T-helper 9 cell (primary cell): ENCODE results near the gene ZNF529.
"Not testable (repeated sequence)": the region's sequence is repeated elsewhere in the genome, so short reads cannot be mapped to it uniquely, and the experiment has no call there.

Experiments used
- DNase-seq: peaks from one replicate; pipeline ENCODE4 v3.0.0-alpha.2; 2020
- total RNA-seq, 2 donors: gene quantifications; one replicate each; lab custom pipeline; 2026; lab: John Stamatoyannopoulos, UW

Gene ZNF529
- 47.7 to 51.4 reads per million in 2 donors for total RNA-seq

- peak; percentile 73 for DNase-seq
Measured at GRCh38 chr19:36573020-36573894, at the start of gene ZNF529. TSS of gene ZNF529 (minus strand) at chr19:36573292. CDS start at chr19:36572346, 946 bp downstream.

DNA sequence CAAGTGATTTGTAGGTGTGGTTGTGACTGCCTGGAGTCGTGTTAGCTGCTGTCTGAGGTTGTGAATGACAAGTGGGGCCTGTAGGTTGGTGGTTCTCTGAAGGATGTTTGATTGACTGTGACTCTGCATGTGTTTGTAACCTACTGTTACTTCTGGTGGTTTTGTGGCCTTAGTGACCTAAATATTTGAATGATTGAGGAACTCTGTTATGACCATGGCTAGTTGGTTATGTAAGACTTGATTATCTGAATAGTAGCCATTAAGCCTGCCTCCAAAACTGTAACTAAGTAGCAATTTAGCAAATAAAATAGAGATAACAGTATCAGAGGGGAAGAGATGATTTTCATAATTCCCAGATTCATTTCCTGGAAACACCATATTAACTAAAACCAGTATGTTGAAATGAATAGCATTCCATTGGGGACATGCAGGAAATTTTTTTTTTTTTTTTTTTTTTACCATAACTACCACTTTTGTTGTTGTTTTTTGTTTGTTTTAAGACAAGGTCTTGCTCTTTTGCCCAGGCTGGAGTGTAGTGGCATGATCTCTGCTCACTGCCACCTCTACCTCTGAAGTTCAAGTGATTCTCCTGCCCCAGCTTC is 32.9 kb upstream of the ZNF529 start:
- DNase-seq: no peak

- peak; percentile 72 for DNase-seq
Measured at GRCh38 chr19:36605101-36605876, 32.2 kb upstream of the ZNF529 start, which contains the start of gene ZNF382. TSS of gene ZNF382 (plus strand) at chr19:36605313. CDS start at chr19:36609915, 4,602 bp downstream.

DNA sequence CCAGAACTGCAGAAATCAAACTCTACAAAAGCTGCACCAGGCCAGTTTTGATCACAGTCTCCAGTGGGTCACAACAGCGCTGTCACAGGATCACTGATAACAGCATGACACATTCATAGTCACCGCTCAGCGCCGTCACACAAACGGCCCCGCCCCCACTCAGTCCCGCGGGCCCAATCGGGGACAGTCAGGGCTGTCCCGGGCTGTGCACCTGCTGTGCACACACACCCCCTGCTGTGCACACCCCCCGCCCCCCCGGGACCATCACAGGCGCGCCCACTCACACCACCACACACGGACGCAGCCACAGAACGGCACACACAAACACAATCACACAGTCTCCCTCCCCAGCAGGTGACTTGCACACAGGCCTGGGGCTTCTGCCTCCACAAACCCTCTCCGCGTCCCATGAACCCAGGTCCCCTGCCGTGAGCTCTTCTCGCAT is 31.6 kb upstream of the ZNF529 start:
- DNase-seq: peak; percentile 78

- not testable (repeated sequence) for DNase-seq
Measured at GRCh38 chr19:36602681-36603080, 29.6 kb upstream of the ZNF529 start.

- DNase-seq: no peak
Measured at GRCh38 chr19:36579255-36579654, 6.2 kb upstream of the ZNF529 start.

- DNase-seq: no peak
Measured at GRCh38 chr19:36577271-36577996, 4.3 kb upstream of the ZNF529 start.

DNA sequence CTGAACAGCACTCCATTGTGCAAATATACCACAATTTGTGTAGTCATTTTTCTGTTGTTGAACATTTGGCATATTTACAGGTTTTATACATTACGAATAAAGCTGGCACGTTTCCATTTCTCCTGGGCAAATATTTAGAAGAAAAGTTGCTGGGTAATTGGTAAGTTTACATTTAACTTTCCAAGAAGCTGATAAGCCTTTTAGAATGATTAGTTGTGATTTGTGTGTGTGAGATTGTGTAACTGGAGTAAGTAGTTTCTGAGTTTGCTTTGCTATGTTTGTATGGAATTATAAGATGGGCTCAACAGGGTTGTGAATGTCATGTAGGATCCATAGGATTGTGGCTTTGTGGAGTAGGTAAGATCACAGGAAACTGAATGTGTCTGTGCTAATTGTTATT is 1.6 kb upstream of the ZNF529 start:
- DNase-seq: no peak

GRCh38 chr19:36573895-36574720 is 1.0 kb upstream of the ZNF529 start:
- DNase-seq: no peak

GRCh38 chr19:36572593-36573019 is 486 bp downstream of the ZNF529 start:
- no peak for DNase-seq

DNA sequence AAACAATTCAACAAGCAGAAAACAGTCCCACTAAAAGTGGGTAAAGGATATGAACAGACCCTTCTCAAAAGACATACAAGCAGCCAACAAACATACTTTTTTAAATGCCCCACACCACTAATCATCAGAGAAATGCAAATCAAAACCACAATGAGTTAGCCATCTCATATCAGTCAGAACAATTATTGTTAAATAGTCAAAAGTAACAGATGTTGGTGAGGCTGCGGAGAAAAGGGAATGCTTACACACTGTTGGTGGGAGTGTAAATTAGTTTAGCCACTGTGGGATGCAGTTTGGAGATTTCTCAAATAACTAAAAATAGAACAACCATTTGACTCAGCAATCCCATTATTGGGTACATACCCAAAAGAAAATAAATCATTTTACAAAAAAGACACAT is 8.7 kb downstream of the ZNF529 start:
- DNase-seq: no peak

DNA sequence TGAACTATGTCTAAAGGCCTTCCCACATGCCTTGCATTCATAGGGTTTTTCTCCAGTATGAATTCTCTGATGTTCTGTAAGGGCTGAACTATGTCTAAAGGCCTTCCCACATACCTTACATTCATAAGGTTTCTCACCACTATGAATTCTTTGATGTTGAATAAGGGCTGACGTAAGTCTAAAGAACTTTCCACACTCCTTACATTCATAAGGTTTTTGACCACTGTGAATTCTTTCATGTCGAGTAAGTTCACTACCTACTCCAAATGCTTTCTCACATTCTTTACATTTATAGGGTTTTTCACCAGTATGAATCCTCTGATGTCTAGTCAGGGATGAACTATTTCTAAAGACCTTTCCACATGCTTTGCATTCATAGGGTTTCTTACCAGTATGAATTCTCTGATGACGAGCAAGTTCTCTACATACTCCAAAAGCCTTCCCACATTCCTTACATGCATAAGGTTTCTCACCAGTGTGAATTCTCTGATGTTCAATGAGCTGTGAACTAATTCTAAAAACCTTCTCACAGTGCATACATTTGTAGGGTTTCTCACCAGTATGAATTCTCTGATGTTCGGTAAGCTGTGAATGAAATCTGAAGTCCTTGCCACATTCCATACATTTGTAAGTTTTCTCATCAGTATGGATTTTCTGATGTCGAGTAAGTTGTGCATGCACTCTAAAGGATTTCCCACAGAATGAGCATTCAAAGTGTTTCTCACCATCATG is 25.9 kb downstream of the ZNF529 start:
- DNase-seq: no peak

DNA sequence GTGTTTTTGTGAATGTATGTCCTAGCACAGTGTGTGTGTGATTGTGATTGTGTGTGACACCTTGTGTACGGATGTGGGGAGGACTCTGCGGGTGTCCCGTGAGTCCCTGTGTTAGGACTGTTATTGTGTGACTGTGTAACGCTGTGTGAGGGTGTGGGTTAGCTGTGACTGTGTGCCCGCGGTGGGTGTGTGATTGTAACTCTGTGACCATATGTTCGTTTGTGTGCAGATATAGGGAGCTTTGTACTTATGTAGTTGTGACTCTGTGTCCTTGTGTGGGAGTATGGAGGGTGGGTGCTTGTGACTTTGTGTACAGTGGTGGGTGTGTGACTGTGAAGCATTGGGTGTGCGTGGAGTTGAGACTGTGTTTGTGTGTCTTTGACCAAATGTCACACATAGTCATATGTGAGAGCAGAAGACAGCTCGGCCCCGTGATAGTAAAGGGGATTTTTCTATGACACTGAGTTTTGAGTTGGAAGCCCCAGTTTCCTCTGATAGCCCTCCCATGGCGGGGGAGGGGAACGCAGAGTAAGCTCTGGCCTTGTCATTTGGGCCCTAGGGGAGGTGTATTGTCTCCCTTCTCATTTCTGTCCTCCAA is 44.1 kb downstream of the ZNF529 start:
- no peak for DNase-seq

- peak; percentile 82 for DNase-seq
Measured at GRCh38 chr19:36528194-36528920, 44.7 kb downstream of the ZNF529 start, which contains the start of gene ZNF260. TSS of gene ZNF260 (minus strand) at chr19:36528271. CDS start at chr19:36515238, 13,033 bp downstream.

GRCh38 chr19:36527873-36528193 is 45.3 kb downstream of the ZNF529 start:
- DNase-seq: no peak

GRCh38 chr19:36527341-36527740 is 45.8 kb downstream of the ZNF529 start:
- no peak for DNase-seq

DNA sequence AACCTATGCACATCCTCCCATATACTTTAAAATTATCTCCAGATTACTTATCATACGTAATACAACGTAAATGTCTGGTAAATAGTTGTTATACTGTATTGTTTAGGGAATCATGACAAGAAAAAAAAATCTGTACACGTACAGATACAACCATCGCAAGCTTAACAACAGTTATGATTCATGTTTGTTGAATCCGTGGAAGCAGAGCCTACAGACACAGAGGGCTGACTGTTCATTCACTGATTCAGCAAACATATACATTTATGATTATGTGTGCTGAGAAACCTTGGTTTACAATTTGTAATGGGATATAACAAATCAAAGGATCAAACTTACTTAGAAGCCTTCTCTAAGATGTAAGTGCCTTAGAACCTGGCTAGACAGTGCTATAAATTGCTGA is 46.5 kb downstream of the ZNF529 start:
- no peak for DNase-seq

DNA sequence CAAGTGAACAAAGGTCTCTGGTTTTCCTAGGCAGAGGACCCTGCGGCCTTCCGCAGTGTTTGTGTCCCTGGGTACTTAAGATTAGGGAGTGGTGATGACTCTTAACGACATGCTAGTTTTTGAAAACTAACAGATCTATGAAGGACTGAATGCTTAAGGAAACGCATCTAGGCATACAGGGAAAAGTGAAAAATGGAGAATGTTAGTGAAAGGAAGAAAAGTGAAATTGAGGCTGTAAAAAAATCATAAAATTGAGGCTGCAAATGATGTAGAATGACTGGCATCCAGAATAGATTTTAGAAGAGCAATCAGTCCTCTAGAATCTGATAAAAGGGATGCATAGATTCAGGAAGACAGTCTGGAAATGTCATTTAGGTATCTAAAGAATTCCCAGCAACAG is 48.5 kb downstream of the ZNF529 start:
- no peak for DNase-seq

GRCh38 chr19:36514012-36514612 is 59.0 kb downstream of the ZNF529 start:
- no peak for DNase-seq
